Measurements from ENCODE around the gene AMOTL2.
A peak's percentile ranks its signal among the peaks of the same experiment; 100 is the strongest.

AMOTL2 gene

DNA sequence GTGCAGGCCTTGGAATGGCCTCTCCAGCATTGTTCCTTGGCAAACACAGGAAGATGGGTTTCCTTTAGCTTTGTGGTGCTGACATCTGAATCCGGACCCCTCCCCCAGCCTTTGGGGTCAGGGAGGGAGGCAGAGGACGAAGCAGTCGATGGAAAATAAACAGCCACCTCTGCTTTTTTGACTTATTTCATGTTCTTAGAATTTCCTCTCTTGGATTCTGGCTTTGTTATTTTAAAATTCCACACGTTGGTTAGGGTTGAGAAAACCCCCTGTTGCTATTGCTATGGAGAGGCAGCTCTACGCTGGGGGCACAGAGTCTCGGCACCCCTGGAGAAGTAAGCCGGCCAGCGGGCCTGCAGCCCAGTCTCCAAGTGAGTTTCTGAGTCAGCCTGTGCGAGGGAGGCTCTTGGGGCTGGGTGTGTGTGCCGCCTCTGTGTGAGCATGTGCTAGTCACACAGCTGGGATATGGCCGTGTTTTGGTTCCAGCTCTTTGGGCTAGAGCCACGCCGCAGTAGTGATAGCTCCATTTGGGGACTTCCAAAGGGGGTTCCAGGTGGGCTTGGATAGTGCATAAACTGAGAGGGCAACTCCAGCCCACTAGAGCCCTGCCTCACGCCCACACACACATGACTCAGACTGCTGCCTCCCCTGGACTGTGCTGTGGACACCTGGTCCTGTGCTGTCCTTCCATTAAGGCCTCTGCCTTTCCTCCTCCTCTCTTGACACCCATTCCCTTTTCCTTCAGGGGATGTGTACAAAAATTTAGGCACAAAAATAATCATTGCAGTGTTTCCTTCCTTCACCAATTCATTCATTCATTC is 58.8 kb downstream of the AMOTL2 start:
- DNase-seq (ENCODE audit: low read depth in 2 of 2): no peak

- no peak for DNase-seq (ENCODE audit: low read depth in 2 of 2)
These were observed 59.5 kb downstream of the AMOTL2 start for GRCh38 chr3:134314588-134315285.

- DNase-seq (ENCODE audit: low read depth in 2 of 2): no peak
These were observed 60.2 kb downstream of the AMOTL2 start for GRCh38 chr3:134313847-134314587.

DNA sequence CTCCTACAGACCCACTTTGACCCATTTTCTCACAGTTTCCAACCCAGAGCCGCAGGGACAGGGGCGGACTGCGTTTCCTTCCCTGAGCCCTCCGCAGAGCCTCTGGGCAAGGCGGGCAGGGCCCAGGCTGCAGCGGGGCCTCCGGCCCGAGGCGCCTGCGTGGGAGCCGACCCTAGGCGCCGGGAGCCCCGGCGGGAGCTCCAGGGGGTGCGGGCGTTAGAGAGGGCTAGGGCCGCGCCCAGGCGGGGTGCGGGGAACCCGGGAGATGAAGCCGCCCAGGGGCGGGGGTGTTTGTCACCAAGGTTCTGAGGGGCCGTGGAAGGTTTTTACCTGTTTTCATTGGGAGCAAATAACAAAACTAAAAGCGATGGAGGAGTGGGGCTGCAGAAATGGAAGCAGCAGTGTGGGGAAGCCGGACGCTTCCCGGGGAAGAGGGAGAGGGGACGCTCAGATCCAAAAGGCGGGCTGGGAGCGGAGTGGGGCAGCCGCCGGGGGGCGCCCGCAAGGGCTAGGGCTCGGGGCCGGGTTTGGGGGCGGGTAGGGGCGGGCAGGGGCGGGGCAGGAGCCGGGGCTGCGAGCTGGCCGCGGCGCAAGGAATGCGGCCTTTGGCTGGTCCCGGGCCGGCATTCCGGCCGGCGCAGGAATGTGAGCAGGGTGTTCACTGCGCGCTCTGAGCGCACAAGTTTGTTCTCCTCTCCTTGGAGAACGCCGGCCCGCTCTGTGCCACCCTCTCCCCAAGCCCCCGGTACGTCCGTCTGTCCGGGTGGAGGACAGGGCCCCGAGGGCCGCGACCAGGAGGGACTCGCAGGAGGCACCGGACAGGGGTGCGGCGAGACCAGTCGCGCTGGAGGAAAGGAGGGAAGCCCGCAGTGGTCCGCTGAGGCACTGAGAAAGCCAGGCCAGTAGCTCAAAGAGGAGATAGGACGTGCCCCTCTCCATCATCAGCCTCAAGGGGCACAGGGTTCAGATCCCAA is 61.1 kb downstream of the AMOTL2 start:
- no peak for DNase-seq (ENCODE audit: low read depth in 2 of 2)

DNA sequence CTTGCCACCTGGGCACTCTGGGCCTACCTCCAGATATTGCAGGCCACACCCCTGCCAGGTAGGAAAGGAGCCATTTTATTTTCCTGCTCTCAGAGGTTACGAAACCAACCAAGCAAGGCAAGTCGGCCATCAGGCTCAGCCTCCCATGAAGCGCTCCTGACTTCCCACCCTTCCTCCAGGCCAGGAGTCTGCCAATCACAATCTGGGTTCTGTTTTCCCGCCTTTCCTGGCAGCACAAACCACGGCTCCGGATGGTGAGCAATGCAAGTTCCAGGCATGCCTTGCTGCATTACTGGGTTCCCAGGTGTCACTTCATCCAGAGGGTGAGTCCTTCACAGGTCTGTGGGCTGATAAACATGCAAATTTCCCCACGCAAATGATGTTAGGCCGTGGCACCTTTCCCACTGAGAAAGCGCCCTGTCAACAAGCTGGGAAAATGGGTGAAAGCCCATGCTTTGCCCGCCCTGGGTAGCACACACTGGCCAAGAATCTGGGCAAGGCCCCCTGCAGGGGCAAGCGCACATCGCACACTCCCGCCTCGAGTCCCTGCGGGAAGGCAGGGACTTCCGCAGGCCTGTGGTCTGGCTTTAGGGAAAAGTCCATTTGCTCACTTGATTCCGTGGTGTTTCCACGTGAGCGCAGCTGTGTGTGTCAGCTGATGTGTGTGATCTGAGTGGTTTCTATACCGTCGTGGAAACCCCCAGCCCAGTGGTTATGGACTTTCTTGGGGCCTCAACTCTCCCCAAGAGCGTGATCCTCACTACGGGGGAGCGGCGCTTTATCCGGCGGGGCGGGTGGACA is 62.0 kb downstream of the AMOTL2 start:
- DNase-seq (ENCODE audit: low read depth in 2 of 2): no peak

DNA sequence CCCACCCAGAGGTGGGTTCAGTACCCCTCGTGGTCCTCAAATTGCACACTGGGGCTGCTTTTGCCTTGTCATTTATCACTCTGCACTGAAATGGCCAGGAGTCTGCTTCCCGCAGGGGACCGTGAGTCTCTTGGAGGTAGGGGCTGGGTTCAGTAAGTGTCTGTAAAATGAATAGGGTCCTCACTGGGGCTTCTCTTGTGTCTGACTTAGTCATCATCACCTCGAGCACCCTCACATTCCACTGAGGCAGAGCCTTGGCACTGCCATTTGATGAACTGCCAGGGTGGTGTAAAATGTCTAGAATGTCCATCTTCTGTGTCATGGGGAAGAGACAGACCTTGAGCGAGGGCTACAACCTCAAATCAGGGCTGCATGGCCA is 62.6 kb downstream of the AMOTL2 start:
- DNase-seq (ENCODE audit: low read depth in 2 of 2): no peak

DNA sequence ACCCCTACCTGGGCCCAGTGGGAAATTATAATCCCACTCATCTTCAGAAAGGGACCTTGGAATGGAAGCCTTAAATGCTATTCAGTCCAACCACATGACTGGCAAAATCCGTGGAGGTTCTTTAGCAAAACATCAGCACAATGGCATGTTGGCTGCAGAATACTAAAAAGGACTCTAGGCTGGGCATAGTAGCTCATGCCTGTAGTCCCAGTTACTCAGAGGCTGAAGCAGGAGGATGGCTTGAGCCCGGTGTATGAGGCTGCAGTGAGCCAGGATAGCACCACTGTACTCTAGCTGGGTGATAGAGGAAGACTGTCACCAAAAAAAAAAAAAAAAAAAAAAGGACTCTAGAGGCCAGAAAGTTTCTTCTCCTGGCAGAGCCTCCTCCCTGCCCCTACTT is 63.0 kb downstream of the AMOTL2 start:
- DNase-seq (ENCODE audit: low read depth in 2 of 2): no peak

DNA sequence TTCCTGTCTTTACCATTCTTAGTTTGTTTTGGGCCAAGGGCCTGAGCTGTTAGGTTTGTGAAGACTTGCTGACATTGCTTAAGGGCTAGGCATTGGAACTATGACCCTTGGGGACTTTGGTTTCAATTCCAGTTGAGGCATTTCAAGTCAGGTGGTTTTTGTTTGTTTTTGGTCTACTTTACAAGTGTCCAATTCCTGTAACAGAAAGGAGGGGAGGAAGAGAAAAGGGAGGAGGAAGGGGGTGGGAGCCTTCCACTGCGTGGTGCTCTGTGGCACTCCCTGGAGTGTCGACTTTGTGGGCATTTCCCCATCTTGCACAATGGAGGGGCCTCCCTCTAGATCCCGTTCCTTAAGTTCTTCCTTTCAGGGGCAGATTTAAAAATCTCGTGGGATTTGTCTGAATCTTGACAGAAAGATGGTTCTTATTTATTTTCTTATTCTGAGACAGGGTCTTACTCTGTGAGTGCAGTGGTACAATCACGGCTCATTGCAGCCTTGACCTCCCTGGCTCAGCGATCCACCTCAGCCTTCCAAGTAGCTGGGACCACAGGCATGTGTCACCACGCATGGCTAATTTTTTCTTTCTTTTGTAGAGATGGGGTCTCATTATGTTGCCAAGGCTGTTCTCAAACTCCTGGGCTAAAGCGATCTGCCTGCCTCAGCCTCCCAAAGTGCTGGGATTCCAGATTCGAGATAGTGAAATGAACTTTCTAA is 64.1 kb downstream of the AMOTL2 start:
- no peak for DNase-seq (ENCODE audit: low read depth in 2 of 2)

GRCh38 chr3:134308350-134308891 is 65.8 kb downstream of the AMOTL2 start:
- peak; percentile 50 for DNase-seq (ENCODE audit: low read depth in 2 of 2)

- no peak for DNase-seq (ENCODE audit: low read depth in 2 of 2)
These were observed 66.8 kb downstream of the AMOTL2 start for GRCh38 chr3:134307425-134307824.

DNA sequence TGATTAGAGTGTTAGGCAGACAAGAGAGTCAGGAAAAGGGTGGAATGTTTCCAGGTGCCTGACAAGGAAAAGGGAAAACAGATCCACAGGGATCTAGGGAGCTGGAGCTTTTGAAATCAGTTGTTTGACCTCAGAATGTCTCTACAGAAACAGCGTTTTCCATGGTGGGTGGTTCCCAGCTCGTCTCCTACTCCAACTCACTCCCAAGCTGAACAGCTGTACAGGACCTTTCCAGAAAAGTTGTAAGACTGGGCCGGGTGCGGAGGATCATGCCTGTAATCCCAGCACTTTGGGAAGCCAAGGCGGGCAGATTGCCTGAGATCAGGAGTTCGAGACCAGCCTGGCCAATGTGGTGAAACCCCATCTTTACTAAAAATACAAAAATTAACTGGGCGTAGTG is 67.9 kb downstream of the AMOTL2 start:
- DNase-seq (ENCODE audit: low read depth in 2 of 2): no peak

Data from stimulated activated CD8-positive, alpha-beta memory T cell treated with anti-CD3 and anti-CD28 coated beads, Interleukin-15, amount 100 ng/mL, for 48 hours (primary cell).